ENCODE measurements around the gene STAG2. TPM values are rescaled to one million over a fixed set of nuclear protein-coding genes. Genes with fewer than 3 reads are reported as not detected.

The STAG2 gene
- total RNA-seq, 1 donor = 132 TPM

DNA sequence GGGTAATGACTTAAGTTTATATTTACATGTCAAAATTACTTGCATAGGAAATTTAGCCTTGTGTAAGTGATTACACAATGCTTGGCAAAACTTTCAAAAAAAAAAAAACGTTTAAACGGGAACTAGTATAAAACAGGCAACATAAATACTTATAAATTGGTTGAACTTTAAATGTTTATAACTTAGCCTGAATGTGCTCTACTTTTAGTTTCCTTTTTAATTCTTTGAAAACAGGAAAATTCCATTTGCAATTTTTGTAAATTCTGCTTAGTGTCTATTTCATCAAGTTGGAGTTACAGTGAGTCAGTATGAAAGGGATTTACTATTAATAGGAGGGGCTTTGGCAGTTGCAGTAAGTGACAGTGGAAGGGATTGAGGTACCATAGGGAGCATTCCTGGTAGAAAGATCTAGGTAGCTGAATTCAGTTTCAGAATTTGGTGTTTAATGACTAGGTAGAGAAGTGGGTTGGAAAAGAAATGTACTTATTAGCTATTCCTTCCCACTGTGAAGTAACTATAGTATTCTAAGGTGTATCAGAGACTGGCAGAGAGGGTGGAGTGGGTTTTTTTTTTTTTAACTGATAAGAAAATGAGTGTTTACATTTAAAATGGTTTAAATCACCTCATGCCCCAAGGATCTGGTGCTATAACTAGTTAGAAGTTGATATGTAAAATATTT is 2.8 kb downstream of the STAG2 start:
- Histone ChIP-seq H3K27me3 (ENCODE audit: insufficient read depth, low read length) (no peaks in the 10 kb centered on the region), H3K4me3 (ENCODE audit: low read length) (no peak overlapping the region)

DNA sequence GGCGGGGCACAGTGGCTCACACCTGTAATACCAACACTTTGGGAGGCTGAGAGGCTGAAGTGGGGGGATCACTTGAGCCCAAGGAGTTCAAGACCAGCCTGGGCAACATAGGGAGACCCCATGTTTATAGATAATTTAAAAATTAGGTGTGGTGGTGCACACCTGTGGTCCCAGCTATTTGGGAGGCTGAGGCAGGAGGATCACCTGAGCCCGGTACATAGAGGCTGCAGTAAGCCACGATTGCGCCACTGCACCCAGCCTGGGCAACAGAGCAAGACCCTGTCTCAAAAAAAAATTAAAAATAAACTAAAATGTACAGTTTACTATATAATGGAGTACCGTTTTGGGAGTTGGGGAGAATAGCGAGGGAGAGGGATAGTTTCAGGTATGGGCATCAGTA is 4.2 kb downstream of the STAG2 start:
- no peak overlapping the region for H3K4me3 ChIP-seq (ENCODE audit: low read length)
- no peaks in the 10 kb centered on the region for H3K9me3 ChIP-seq (ENCODE audit: low read depth, low read length)
- peaks cover 28% of the 10 kb centered on the region for H3K4me1 ChIP-seq (ENCODE audit: insufficient read depth, low read length)
- H3K27me3 ChIP-seq (ENCODE audit: insufficient read depth, low read length) = no peaks in the 10 kb centered on the region

More for the DNA sequence above, 2.8 kb downstream of the STAG2 start:
- H3K4me1 ChIP-seq (ENCODE audit: insufficient read depth, low read length) = peaks cover 28% of the 10 kb centered on the region
- H3K9me3 ChIP-seq (ENCODE audit: low read depth, low read length) = no peaks in the 10 kb centered on the region

DNA sequence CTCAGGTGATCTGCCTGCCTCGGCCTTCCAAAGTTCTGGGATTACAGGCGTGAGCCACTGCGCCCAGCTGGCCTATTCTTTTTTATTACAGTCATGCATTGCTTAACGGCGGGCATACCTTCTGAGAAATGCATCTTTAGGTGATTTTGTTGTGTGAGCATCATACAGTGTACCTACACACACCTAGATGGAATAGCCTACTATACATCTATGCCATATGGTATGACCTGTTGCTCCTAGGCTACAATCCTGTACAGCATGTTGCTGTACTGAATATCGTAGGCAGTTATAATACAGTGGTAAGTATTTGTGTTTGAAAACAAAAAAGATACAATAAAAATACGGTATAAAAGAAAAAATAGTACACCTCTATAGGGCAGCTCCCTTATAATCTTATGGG is 6.0 kb downstream of the STAG2 start:
- Histone ChIP-seq H3K9me3 (ENCODE audit: low read depth, low read length) (no peaks in the 10 kb centered on the region), H3K4me3 (ENCODE audit: low read length) (no peak overlapping the region), H3K27me3 (ENCODE audit: insufficient read depth, low read length) (no peaks in the 10 kb centered on the region), H3K4me1 (ENCODE audit: insufficient read depth, low read length) (peaks cover 37% of the 10 kb centered on the region)

DNA sequence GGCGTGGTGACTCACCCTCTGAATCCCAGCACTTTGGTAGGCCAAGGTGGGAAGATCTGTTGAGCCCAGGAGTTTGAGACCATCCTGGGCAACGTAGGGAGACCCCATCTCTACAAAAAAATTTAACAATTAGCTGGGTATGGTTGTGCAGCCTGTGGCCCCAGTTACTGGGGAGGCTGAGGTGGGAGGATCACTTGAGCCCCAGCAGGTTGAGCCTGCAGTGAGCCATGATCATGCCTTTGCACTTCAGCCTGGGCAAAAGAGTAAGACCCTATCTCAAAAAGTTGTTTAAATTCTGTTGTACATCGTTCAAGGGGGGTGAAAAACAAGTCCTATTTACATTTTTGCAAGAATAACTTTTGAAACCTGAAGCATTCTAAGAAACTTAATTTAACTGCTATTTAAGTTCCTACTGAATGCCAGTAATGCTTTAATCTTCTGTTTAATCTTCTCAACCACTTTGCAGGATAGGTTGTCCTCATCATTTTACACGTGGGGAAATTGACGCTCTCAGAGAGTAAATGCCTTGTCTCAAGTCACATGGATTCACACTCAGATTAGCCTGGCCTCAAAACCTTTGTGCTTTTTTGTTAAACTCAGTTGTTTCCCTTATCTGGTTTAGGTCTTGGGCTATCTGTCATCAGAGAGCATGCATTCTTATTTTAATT is 7.0 kb downstream of the STAG2 start:
- no peak overlapping the region for H3K4me3 ChIP-seq (ENCODE audit: low read length)
- no peaks in the 10 kb centered on the region for H3K9me3 ChIP-seq (ENCODE audit: low read depth, low read length)
- no peaks in the 10 kb centered on the region for H3K27me3 ChIP-seq (ENCODE audit: insufficient read depth, low read length)
- peaks cover 37% of the 10 kb centered on the region for H3K4me1 ChIP-seq (ENCODE audit: insufficient read depth, low read length)

DNA sequence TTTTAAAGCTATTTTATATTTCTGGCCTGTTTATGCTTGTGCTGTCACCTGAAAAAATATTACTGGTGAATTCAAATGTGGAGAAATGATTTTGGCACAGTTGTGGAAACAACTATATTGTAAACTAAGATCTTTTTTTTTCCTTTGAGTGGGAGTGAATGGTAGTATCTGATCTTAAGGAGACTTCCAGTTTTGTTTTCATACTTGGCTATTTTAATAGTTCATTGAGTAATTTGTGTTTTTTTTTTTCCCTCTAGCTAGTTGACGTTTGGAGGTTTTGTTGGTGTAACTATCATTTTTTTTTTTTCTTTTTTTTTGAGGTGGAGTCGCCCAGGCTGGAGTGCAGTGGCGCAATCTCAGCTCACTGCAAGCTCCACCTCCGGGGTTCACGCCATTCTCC is 10.5 kb downstream of the STAG2 start:
- no peaks in the 10 kb centered on the region for H3K9me3 ChIP-seq (ENCODE audit: low read depth, low read length)
- H3K27me3 ChIP-seq (ENCODE audit: insufficient read depth, low read length) = no peaks in the 10 kb centered on the region
- H3K4me1 ChIP-seq (ENCODE audit: insufficient read depth, low read length) = peaks cover 29% of the 10 kb centered on the region
- H3K4me3 ChIP-seq (ENCODE audit: low read length) = no peak overlapping the region

DNA sequence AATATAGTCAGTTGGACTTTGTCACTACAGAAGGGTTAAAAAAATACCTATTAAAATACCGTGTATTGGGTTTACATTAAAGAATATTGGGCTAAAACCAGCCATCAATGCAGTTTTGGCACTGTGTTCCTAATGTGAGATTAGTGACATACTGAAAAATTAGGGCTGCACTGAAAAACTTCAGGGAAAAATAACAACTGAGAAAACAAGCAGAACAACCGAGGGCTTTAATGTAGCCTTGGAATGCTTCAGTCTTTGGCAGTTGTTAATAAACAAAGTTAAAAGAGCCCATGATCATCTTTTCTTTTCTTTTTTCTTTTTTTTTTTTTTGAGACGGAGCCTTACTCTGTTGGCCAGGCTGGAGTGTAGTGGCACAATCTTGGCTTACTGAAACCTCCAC is 12.4 kb downstream of the STAG2 start:
- Histone ChIP-seq H3K9me3 (ENCODE audit: low read depth, low read length) (no peaks in the 10 kb centered on the region), H3K4me3 (ENCODE audit: low read length) (no peak overlapping the region), H3K27me3 (ENCODE audit: insufficient read depth, low read length) (no peaks in the 10 kb centered on the region), H3K4me1 (ENCODE audit: insufficient read depth, low read length) (peaks cover 19% of the 10 kb centered on the region)

DNA sequence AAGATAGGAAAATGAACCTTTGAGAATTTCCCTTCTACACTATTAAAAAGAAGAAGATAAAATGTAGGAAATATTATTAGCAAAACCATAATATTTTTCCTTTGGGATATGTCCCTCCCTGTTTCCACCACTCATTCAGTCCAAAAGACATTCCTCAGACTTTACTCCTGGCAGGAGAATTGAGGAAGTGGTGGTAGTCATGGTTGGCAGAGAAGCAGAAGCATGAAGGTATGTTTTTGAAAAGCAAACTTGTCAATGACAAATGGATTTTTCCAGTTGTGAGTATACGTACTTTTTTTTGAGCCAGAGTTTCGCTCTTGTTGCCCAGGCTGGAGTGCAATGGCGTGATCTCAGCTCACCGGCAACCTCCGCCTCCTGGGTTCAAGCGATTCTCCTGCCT is 13.7 kb downstream of the STAG2 start:
- peaks cover 23% of the 10 kb centered on the region for H3K4me1 ChIP-seq (ENCODE audit: insufficient read depth, low read length)

DNA sequence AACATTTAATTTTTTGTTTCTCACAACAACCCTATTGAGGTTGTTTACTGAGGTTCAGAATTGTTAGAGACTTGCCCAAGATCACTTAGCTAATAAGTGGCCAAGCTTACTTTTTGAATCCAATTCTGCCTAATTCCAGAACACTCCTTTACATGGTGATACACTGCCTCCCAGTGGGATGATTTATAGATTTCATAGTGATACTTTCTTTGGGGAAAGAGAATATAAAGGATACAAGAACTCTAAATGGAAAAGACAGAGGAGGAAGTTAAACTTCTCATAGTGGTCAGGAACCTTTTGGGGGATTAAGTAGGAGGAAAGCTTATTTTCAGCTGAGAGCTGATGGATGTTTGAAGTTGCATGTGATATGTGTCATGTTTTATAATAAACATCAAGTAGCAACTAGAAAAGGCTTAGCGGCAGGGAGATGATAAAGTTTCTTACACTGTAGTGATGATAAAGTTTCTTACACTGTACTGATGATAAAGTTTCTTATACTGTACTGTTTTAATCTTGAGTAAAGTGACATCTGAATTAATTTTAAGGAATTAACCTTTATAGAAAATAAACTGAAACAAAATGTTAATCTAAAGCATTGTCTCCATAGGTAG is 15.3 kb downstream of the STAG2 start:
- H3K4me3 ChIP-seq (ENCODE audit: low read length) = no peak overlapping the region

More for the DNA sequence above, 13.7 kb downstream of the STAG2 start:
- Histone ChIP-seq H3K4me3 (ENCODE audit: low read length) (no peak overlapping the region), H3K9me3 (ENCODE audit: low read depth, low read length) (no peaks in the 10 kb centered on the region), H3K27me3 (ENCODE audit: insufficient read depth, low read length) (no peaks in the 10 kb centered on the region)

DNA sequence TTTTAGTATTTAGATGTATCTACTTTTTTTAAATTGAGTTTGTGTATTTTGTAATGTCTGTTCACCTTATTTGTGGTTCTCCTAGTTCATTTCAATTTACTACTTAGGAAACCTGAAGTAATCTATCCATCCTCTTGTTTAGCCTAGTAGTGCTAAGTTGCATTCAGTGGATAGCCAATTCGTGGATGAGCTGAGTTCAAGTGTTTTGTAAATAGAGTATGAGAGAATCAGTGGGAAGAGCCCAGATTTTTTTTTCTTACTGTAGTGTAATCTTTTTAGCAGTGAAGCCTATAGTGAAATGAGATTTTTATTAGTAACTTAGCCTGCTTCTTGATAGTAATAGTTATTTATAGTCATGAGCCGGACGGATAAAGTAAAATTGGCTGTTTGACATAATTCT is 21.7 kb downstream of the STAG2 start:
- Histone ChIP-seq H3K4me3 (ENCODE audit: low read length) (no peak overlapping the region), H3K9me3 (ENCODE audit: low read depth, low read length) (no peaks in the 10 kb centered on the region), H3K4me1 (ENCODE audit: insufficient read depth, low read length) (peaks cover 14% of the 10 kb centered on the region), H3K27me3 (ENCODE audit: insufficient read depth, low read length) (no peaks in the 10 kb centered on the region)

More for the DNA sequence above, 15.3 kb downstream of the STAG2 start:
- peaks cover 16% of the 10 kb centered on the region for H3K4me1 ChIP-seq (ENCODE audit: insufficient read depth, low read length)
- no peaks in the 10 kb centered on the region for H3K27me3 ChIP-seq (ENCODE audit: insufficient read depth, low read length)
- H3K9me3 ChIP-seq (ENCODE audit: low read depth, low read length) = no peaks in the 10 kb centered on the region

DNA sequence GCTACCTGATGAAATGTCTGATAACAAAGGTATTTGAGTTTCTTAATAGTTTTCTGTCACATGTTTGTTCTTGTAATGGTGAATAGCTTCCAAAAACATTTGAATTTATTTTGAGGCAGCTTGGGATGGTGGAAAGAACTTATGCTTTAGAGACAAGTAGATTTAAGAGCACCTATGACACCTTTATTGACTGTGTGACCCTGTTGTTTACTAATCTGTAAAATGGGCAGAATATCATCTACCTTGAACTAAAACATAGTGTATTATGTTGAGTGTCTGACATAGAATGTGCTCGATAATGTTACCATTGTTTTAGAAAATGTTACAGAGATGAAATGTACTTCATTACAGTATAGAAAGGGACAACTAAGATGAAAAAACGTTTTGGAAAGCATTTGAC is 24.9 kb downstream of the STAG2 start:
- Histone ChIP-seq H3K4me1 (ENCODE audit: insufficient read depth, low read length) (peaks cover 10% of the 10 kb centered on the region), H3K27me3 (ENCODE audit: insufficient read depth, low read length) (no peaks in the 10 kb centered on the region), H3K9me3 (ENCODE audit: low read depth, low read length) (no peaks in the 10 kb centered on the region), H3K4me3 (ENCODE audit: low read length) (no peak overlapping the region)

DNA sequence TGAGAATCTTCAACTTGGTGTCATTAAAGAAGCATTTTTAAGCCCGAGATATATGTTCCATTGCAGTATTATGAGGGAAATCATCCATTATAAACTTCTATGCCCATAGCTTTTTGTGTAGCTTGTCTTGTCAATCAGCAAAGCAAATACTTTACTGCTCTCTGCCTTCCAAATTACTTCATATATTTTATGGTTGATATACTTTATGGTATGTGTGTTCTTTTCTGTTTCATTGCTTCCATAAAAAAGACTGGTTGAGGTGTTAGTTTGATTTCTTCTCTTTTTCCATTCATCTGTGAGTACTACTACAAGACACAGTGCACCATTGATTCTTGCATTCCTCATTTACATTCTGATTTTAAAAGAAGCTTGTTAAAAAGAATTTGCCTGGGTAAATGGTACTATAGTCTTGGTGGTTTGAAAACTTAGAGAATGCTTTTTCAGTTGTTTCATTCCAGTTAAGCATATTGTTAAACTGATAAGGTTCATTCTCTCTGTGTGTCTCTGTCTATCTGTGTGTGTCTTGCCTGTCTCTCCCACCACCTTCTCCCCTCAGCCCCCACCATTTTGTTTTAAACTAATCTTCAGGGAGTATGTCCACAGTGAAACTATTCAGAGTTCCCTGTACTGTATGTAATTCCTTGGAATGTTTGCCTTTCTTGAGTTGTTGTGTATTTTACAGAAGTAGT is 27.1 kb downstream of the STAG2 start:
- Histone ChIP-seq H3K4me3 (ENCODE audit: low read length) (no peak overlapping the region), H3K9me3 (ENCODE audit: low read depth, low read length) (no peaks in the 10 kb centered on the region), H3K4me1 (ENCODE audit: insufficient read depth, low read length) (peaks cover 14% of the 10 kb centered on the region), H3K27me3 (ENCODE audit: insufficient read depth, low read length) (no peaks in the 10 kb centered on the region)

DNA sequence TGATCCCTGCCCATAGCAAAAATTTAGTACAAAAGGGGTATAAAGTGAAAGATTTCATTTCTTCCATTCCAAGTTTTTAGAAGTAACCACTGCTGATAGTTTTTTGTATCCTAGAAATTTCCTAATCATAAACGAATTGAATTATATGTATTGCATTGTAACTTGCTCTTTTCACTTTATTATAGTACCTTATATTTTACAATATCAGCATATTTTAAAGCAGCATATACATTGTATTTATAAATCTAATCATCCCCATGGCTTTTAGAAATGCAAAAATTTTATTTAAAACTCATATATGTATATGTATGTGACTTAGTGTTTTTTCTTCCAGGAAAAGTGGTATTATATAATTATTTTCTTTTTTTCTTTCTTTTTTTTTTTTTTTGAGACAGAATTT is 27.7 kb downstream of the STAG2 start:
- Histone ChIP-seq H3K4me1 (ENCODE audit: insufficient read depth, low read length) (peaks cover 21% of the 10 kb centered on the region), H3K4me3 (ENCODE audit: low read length) (no peak overlapping the region), H3K9me3 (ENCODE audit: low read depth, low read length) (no peaks in the 10 kb centered on the region), H3K27me3 (ENCODE audit: insufficient read depth, low read length) (no peaks in the 10 kb centered on the region)

DNA sequence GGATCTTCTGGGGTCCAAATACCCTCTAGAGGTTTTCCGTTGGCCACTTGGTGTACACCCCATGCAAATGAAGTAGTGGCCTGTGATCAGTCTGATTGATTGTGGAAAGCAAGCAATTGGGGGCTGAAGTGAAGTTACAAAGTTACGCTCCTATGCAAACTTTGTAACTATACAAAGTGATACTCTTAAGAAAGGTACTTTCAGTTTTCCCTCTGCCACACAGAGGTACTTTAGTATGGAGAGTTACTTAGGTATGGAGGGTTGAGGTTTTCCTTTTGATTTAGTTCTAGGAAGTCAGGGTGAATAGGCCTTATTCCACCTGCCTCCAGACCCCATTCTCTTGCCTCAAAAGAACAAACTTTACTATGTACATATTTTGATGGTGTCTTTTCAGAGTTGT is 28.7 kb downstream of the STAG2 start:
- H3K4me3 ChIP-seq (ENCODE audit: low read length) = no peak overlapping the region
- H3K27me3 ChIP-seq (ENCODE audit: insufficient read depth, low read length) = no peaks in the 10 kb centered on the region
- H3K4me1 ChIP-seq (ENCODE audit: insufficient read depth, low read length) = peaks cover 24% of the 10 kb centered on the region
- no peaks in the 10 kb centered on the region for H3K9me3 ChIP-seq (ENCODE audit: low read depth, low read length)

DNA sequence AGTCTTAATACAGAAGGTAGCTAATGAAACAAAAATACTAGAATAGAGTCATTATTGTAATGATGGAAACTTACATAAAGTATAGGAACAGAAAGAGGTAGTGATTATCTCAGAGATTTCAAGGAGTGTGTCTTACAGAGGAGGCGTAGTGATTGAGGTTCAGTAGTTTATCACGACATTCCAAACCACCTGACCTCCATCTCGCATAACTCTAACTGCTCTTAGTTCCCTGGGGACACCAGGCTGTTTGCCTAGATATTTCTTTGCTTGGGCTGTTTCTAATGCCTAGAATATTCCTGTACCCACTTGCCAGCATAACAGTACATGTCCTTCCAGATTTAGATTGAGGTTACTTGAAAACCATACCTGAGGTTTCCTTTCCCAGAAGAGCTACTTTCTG is 29.1 kb downstream of the STAG2 start:
- H3K4me3 ChIP-seq (ENCODE audit: low read length) = no peak overlapping the region
- no peaks in the 10 kb centered on the region for H3K27me3 ChIP-seq (ENCODE audit: insufficient read depth, low read length)
- H3K9me3 ChIP-seq (ENCODE audit: low read depth, low read length) = no peaks in the 10 kb centered on the region
- peaks cover 28% of the 10 kb centered on the region for H3K4me1 ChIP-seq (ENCODE audit: insufficient read depth, low read length)

DNA sequence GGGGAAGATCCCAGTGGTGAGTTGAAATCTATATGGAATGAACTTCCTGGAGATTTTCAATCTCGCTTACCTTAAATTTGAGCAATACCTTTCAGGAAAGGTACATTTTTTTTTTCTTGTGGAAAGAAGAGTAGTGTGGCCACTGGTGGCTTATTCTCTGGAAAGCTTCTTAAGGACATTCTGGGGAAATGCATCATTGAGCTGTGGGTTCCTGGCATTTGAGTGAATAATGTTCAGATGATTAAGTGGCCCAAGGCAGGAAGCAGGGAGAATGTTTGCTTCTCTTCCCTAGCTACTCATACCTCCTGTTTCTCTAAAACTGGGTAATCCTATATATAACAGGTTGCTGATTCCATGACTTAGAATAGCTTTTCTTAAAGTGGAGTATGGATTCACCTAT is 31.8 kb downstream of the STAG2 start:
- H3K4me3 ChIP-seq (ENCODE audit: low read length) = no peak overlapping the region

More for the DNA sequence above, 31.8 kb downstream of the STAG2 start:
- no peaks in the 10 kb centered on the region for H3K9me3 ChIP-seq (ENCODE audit: low read depth, low read length)
- no peaks in the 10 kb centered on the region for H3K27me3 ChIP-seq (ENCODE audit: insufficient read depth, low read length)
- H3K4me1 ChIP-seq (ENCODE audit: insufficient read depth, low read length) = peaks cover 31% of the 10 kb centered on the region
